OCI-LY7 (cell line): ENCODE results near the gene C1QTNF9. TPM values are rescaled to one million over a fixed set of nuclear protein-coding genes. Genes with fewer than 3 reads are reported as not detected.

Experiments
- BruUV-seq: library from RNA; stranded (reverse); fragments of 400-500 nt; replicated peaks from 2 replicates; lab custom pipeline; 2021; lab: Mats Ljungman, UMichigan
- CTCF ChIA-PET: fragments of 300-600 bp; sonication (Branson Sonifier 250); formaldehyde crosslinking; loops from one replicate; lab custom pipeline; 2022; ENCODE audit warnings: antibody characterized with exemption; ENCODE audit not compliant: unreplicated experiment; lab: Charles Lee
- POLR2A ChIA-PET: fragments of 300-600 bp; sonication (Branson Sonifier 250); formaldehyde crosslinking; loops from one replicate; lab custom pipeline; 2022; ENCODE audit warnings: antibody characterized with exemption; lab: Charles Lee
- DNase-seq: peaks from one replicate; pipeline ENCODE4 v3.0.0-alpha.2; 2015; ENCODE audit warnings: low spot score
- H2AFZ ChIP-seq: fragments of 200-600 bp; sonication (generic), shearing (Covaris generic); 2 replicates; pipeline ENCODE4 v1.6.1; 2014; ENCODE audit warnings: mild to moderate bottlenecking, antibody characterized with exemption, low read length, moderate library complexity
- H3K27ac ChIP-seq: fragments of 200-600 bp; sonication (generic); 2 replicates; pipeline ENCODE4 v1.5.1; 2014; ENCODE audit warnings: mixed run types, low read depth, mild to moderate bottlenecking, moderate library complexity, low read length, inconsistent platforms; ENCODE audit not compliant: poor library complexity, severe bottlenecking
- H3K36me3 ChIP-seq: fragments of 200-600 bp; sonication (generic); 2 replicates; pipeline ENCODE4 v1.6.1; 2014; ENCODE audit warnings: mild to moderate bottlenecking, antibody characterized with exemption, low read length, moderate library complexity, mixed read lengths; ENCODE audit not compliant: insufficient read depth
- H3K4me1 ChIP-seq: fragments of 200-600 bp; sonication (generic); 2 replicates; pipeline ENCODE4 v1.5.1; 2014; ENCODE audit warnings: mild to moderate bottlenecking, low read length; ENCODE audit not compliant: insufficient read depth, poor library complexity, severe bottlenecking
- H3K4me2 ChIP-seq: fragments of 200-600 bp; sonication (generic); 2 replicates; pipeline ENCODE4 v1.6.1; 2014; ENCODE audit warnings: mild to moderate bottlenecking, low read length
- H3K4me3 ChIP-seq: fragments of 200-600 bp; sonication (generic); 2 replicates; pipeline ENCODE4 v1.5.1; 2014; ENCODE audit warnings: mild to moderate bottlenecking, low read depth, low read length; ENCODE audit not compliant: poor library complexity, severe bottlenecking
- H3K79me2 ChIP-seq: fragments of 200-600 bp; sonication (generic); 2 replicates; pipeline ENCODE4 v1.6.1; 2016; ENCODE audit warnings: low read depth, mild to moderate bottlenecking, low read length, moderate library complexity, mixed read lengths; ENCODE audit not compliant: insufficient read depth
- H3K9me2 ChIP-seq: fragments of 200-600 bp; sonication (generic); 2 replicates; pipeline ENCODE4 v1.6.1; 2016; ENCODE audit warnings: mild to moderate bottlenecking, low read length, mixed read lengths; ENCODE audit not compliant: insufficient read depth
- H3K9me3 ChIP-seq: fragments of 200-600 bp; sonication (generic); 2 replicates; pipeline ENCODE4 v1.6.1; 2014; ENCODE audit warnings: mild to moderate bottlenecking, mixed run types, low read length, mixed read lengths
- H4K20me1 ChIP-seq: fragments of 200-600 bp; sonication (generic); 2 replicates; pipeline ENCODE4 v1.6.1; 2014; ENCODE audit warnings: mild to moderate bottlenecking, antibody characterized with exemption, low read length, moderate library complexity, mixed read lengths; ENCODE audit not compliant: insufficient read depth
- CTCF ChIP-seq: fragments of 200-600 bp; sonication (generic); conservative IDR thresholded peaks from 2 replicates; pipeline ENCODE4 v1.5.1; 2014; ENCODE audit warnings: mild to moderate bottlenecking, antibody characterized with exemption, low read length, moderate library complexity, mixed read lengths
- EZH2phosphoT487 ChIP-seq: fragments of 200-600 bp; sonication (generic); IDR thresholded peaks from 2 replicates; pipeline ENCODE4 v1.6.1; 2018; ENCODE audit warnings: low read depth, borderline replicate concordance, mild to moderate bottlenecking, mixed run types, antibody characterized with exemption, low read length, moderate library complexity, mixed read lengths
- intact Hi-C: fragments of 100-400 bp; cut with micrococcal nuclease; formaldehyde crosslinking; loops from one replicate; pipeline ENCODE4 v1.10.0; 2022; ENCODE audit not compliant: unreplicated experiment
- total RNA-seq, 2 experiments: library from RNA; depleted of rRNA in 1 of 2; stranded (reverse); fragments of >200 nt in 1 of 2; shearing (Covaris generic) in 1 of 2; gene quantifications; 2 replicates each; pipeline ENCODE4 v1.2.3, GENCODE V29; 2014 to 2022

Gene C1QTNF9
- total RNA-seq, 2 experiments from 2014 or later, result not detected

- H4K20me1 ChIP-seq, result no peaks in the 10 kb centered on the region
- no peak overlapping the region for H3K4me2 ChIP-seq
- no peaks in the 10 kb centered on the region for H3K9me2 ChIP-seq
- H3K4me1 ChIP-seq, result no peaks in the 10 kb centered on the region
- H3K36me3 ChIP-seq, result no peaks in the 10 kb centered on the region
- no peak for TF ChIP-seq EZH2phosphoT487
- TF ChIP-seq CTCF, result no peak
- no peaks in the 10 kb centered on the region for H3K9me3 ChIP-seq
- intact Hi-C loops, result no loop called here
- no TSS peak for BruUV-seq
- POLR2A ChIA-PET, result interaction anchor here (1.1 kb wide), 1 partner anchor 12 kb away, joined by 4 read pairs; no protein-coding TSS in a partner anchor
- no peak overlapping the region for H3K4me3 ChIP-seq
- no peak overlapping the region for H3K27ac ChIP-seq
- CTCF ChIA-PET, result no interaction called here
- DNase-seq, result no peak
- H2AFZ ChIP-seq, result no peak overlapping the region
- no peaks in the 10 kb centered on the region for H3K79me2 ChIP-seq
These were observed 38.2 kb upstream of the C1QTNF9 start for GRCh38 chr13:24271231-24271600.

DNA sequence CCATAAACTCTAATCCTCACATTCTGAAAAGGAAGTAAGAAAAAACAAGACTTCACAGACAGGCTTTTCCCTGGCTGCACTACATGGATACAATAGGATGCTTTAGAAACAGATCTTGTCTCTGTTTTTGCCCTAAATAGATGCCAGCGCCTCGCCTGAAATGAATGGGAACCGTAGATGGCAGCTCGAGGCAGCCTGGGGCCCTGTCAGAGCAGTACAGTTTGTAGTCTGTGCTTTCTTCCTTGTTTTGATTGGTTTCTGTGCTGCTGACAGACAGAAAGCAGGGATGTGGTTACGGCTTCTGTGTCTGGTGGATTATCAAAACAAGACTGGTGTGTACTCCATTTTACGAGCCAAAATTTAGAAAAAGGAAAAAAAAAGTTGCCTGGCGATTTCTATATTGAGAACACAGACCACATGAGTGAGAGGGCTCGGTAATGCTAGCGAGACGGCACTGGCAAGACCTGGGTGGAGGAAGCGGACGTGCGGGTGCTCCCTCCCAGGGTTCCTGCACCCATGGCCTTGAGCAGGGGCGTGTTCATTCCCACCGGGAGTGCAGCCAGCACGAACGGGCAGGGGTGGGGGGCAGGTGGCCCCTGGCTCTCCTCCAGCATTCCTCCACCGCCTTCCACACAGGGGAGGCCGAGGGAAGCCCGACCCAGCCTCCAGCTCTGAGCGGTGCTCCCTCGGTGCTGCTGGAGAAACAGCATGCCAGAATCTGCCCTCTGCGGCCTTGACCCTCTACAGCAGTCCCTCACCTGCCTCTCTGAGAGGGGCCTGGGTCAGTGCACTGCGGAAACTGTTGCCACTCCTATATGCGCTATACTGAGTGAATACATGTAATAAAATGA lies 37.6 kb upstream of the C1QTNF9 start:
- CTCF ChIA-PET, result no interaction called here
- no peak for DNase-seq
- no peaks in the 10 kb centered on the region for H3K4me1 ChIP-seq
- H2AFZ ChIP-seq, result no peak overlapping the region
- H4K20me1 ChIP-seq, result no peaks in the 10 kb centered on the region
- H3K4me2 ChIP-seq, result no peak overlapping the region
- no peak for TF ChIP-seq CTCF
- no peak for TF ChIP-seq EZH2phosphoT487
- H3K9me2 ChIP-seq, result no peaks in the 10 kb centered on the region
- H3K79me2 ChIP-seq, result no peaks in the 10 kb centered on the region
- no peaks in the 10 kb centered on the region for H3K9me3 ChIP-seq
- POLR2A ChIA-PET, result no interaction called here
- no peak overlapping the region for H3K27ac ChIP-seq
- no peak overlapping the region for H3K4me3 ChIP-seq
- no peaks in the 10 kb centered on the region for H3K36me3 ChIP-seq
- no TSS peak for BruUV-seq
- intact Hi-C loops, result no loop called here
